GM19372 (cell line): ENCODE results near the gene FUOM.
"Not testable (repeated sequence)": the region's sequence is repeated elsewhere in the genome, so short reads cannot be mapped to it uniquely, and the experiment has no call there.

ENCODE experiments used
- ATAC-seq: cut with Tn5 transposase; IDR thresholded peaks from one replicate; pipeline ENCODE4 v1.9.1; 2021; ENCODE audit warnings: mild to moderate bottlenecking, low read depth, moderate library complexity; ENCODE audit not compliant: unreplicated experiment

FUOM gene

GRCh38 chr10:133370030-133370786 is 12.4 kb upstream of the FUOM start:
- ATAC-seq: no peak

- no peak for ATAC-seq
Observed at GRCh38 chr10:133368153-133368552, 10.3 kb upstream of the FUOM start.

GRCh38 chr10:133367461-133367860 is 9.6 kb upstream of the FUOM start:
- not testable (repeated sequence) for ATAC-seq

GRCh38 chr10:133366751-133367150 is 8.9 kb upstream of the FUOM start:
- no peak for ATAC-seq

DNA sequence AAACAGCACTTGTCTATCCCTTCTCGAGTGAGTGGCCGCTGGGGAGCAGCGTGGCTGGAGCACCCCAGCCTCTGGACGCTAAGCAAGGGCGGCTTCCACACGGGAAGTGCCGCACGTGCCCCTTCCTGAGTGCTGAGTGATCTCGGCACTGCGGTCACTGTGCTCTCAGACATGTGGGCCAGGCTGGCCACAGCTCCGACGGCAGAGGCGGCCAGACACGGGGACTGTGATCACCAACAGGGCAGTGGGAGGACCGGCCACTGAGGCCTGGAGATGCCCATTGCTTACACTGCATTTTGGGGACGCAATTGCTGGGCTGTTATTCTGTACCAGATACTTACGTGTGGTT is 8.3 kb upstream of the FUOM start:
- no peak for ATAC-seq

- ATAC-seq: no peak
Observed at GRCh38 chr10:133365461-133366129, 7.8 kb upstream of the FUOM start.

GRCh38 chr10:133364645-133365431 is 7.0 kb upstream of the FUOM start:
- no peak for ATAC-seq

- ATAC-seq: no peak
Observed at GRCh38 chr10:133362846-133363245, 5.0 kb upstream of the FUOM start.

DNA sequence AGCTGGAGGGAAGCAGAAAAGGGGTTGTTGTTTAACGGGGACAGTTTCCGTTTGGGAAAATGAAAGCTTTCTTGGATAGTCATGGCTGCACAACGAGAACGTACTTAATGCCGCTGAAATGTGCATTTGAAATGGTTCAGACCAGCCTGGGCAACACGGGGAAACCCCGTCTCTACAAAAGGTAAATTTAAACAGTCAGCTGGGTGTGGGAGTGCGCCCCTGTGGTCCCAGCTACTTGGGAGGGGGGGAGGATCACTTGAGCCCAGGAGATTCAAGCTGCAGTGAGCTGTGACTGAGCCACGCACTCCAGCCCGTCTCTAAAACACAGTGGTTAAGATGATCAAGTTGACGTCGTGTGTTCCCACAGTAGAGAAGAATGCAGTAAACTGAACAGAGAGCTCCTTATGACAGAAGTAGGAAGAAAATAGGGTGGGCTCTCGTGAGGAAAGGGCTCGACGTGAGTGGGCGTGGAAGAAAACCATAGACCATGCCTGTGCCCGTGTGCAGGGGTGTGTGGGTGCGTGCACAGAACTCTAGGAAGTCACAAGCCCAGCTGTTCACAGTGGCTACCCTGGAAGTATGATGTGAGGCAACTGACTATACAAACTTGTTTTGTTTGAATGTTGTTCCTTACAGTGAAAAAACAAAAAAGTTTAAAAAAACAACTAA is 4.1 kb upstream of the FUOM start:
- ATAC-seq: no peak

DNA sequence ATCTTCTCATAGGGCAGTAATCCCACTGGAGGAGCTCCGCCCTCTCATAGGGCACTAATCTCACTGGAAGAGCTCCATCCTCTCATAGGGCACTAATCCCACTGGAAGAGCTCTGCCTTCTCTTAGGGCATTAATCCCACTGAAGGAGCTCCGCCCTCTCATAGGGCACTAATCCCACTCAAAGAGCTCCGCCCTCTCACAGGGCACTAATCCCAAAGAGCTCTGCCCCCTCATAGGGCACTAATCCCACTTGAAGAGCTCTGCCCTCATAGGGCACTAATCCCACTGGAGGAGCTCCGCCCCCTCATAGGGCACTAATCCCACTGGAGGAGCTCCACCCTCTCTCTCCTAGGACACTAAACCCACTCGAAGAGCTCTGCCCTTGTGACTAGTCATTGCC is 3.4 kb upstream of the FUOM start:
- no peak for ATAC-seq

DNA sequence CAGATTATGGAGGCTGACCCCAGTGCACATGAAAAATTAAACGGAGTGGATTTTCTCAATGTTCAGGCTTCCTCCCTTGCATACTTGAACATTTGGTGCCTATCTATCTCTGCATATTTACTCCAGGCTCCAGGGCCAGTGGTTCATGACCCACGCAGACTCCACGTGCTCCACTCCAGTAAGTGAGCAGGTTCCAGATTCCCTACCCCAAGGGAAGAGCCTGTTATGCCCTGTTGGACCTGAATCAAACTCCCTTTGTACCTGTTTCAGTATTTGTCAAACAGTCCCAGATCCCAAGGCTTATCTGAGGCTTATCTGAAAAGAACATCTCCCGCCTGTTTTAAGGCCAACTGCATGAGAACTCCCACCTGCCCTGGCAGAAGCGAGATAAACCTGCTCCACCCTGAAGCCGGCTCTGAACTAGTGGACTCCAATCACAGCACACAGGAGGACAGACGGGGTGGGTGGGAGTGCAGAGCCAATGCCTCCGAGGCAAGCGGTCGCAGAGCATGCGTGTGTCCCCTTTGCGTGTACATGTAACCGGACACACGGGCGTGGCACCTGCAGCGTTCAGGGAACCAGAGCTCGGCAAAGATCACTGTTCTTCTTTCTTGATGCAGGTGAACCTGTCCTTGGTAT is 2.3 kb upstream of the FUOM start:
- no peak for ATAC-seq

DNA sequence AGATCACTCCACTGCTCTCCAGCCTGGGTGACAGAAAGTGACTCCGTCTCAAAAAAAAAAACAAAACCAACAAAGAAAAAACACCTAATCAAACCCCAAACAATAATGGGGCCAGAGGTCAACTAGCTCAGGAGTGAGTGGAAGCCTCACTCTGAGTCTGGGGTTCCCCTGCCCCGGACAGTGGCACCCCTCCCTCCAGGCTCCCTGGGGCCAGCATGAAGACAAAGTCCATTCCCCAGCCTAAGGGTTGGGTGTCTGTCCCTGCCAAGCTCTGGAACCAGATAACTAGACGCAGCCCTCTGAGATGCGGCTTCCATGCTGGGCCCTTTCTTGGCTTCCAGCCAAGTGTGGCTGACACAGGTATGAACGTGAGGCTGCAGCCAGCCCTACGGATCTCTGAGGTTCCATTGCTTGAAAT is 1.7 kb upstream of the FUOM start:
- ATAC-seq: no peak

DNA sequence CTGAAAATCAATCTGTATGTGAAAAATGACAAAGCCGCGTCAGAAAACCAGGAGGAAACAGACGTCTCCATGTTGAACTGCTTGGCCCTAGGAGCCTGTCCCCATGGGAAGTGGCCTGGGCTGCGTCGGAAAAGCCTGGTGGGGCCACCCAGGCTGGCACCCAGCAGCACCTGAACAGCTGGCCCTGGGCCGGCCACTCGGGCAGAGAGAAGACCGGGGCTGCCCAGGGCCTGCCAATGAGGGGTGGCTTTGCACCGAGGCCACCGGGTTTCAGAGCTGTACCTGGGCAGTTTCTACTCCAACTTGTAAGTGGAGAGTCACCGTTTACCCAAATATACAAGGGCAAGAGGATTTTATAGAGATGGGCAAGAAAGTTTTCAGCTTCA is 1.1 kb upstream of the FUOM start:
- ATAC-seq: no peak

- ATAC-seq: no peak
Observed at GRCh38 chr10:133358162-133358924, 524 bp upstream of the FUOM start.

GRCh38 chr10:133356549-133357284 is 1.1 kb downstream of the FUOM start:
- no peak for ATAC-seq

DNA sequence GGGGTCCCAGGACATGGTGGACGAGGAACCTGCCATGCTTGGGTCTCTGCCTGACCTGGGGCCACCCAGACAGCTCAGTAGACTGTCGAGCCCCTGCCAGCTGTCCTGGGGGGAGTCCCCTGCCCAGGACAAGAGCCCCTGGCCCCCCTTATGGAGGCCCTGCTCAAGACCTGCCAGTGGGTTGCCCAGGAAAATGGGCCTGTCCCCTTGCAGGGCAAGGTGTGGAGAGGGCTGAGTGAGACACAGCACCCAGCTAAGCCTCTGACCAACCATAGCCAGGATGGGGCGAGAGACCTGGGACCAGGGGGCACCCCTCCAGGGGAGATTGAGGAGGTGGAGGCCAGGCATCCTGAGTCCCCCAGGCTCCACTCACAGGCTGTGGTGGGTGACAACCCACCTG is 1.8 kb downstream of the FUOM start:
- no peak for ATAC-seq

- no peak for ATAC-seq
Observed at GRCh38 chr10:133355266-133355665, 2.6 kb downstream of the FUOM start.

GRCh38 chr10:133354672-133355240 is 3.1 kb downstream of the FUOM start:
- ATAC-seq: no peak
